Adipocyte (in vitro differentiated cells): ENCODE measurements around the gene DAPK1.

Experiments
- DNase-seq: peaks from one replicate; pipeline ENCODE4 v3.0.0-alpha.2; 2015; ENCODE audit warnings: low read depth
- H3K27me3 ChIP-seq: replicated peaks from 2 replicates; pipeline ENCODE4 v1.7.0; 2013; ENCODE audit warnings: mild to moderate bottlenecking, low read length, moderate library complexity; ENCODE audit not compliant: control insufficient read depth, insufficient read depth
- H3K36me3 ChIP-seq: 2 replicates; pipeline ENCODE4 v1.7.0; 2013; ENCODE audit warnings: low read length, mild to moderate bottlenecking, moderate library complexity; ENCODE audit not compliant: control insufficient read depth, insufficient read depth, severe bottlenecking
- H3K4me1 ChIP-seq: 2 replicates; pipeline ENCODE4 v1.7.0; 2013; ENCODE audit warnings: mild to moderate bottlenecking, low read length, moderate library complexity; ENCODE audit not compliant: control insufficient read depth, insufficient read depth
- H3K4me3 ChIP-seq: 2 replicates; pipeline ENCODE4 v1.7.0; 2013; ENCODE audit warnings: mild to moderate bottlenecking, low read length, moderate library complexity
- H3K9ac ChIP-seq: 2 replicates; pipeline ENCODE4 v1.7.0; 2013; ENCODE audit warnings: mild to moderate bottlenecking, low read length, moderate library complexity
- H3K9me3 ChIP-seq: 2 replicates; pipeline ENCODE4 v1.7.0; 2013; ENCODE audit warnings: mild to moderate bottlenecking, low read length, moderate library complexity; ENCODE audit not compliant: control insufficient read depth

The DAPK1 gene

DNA sequence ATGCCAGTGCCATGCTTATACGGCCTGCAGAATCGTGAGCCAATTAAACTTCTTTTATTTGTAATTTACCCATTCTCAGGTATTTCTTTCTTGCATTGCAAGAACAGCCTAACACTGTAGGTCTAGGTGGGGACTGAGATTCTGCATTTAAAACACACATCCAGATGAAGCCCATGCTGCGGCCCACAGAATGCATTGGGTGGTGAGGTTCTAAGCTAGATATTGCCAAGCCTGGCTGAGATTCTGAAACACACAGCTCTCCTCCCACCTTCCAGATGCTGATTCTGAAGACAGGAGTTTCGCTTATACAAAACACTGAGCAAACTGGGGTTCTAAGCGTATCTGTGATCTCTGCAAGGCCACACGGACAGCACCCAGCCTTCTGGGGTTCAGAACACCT, 75.1 kb downstream of the DAPK1 start:
- DNase-seq = no peak
- Histone ChIP-seq H3K9me3 (no peaks in the 10 kb centered on the region), H3K27me3 (no peaks in the 10 kb centered on the region), H3K9ac (no peak overlapping the region), H3K4me3 (no peak overlapping the region), H3K36me3 (no peaks in the 10 kb centered on the region), H3K4me1 (peaks cover 10% of the 10 kb centered on the region)

DNA sequence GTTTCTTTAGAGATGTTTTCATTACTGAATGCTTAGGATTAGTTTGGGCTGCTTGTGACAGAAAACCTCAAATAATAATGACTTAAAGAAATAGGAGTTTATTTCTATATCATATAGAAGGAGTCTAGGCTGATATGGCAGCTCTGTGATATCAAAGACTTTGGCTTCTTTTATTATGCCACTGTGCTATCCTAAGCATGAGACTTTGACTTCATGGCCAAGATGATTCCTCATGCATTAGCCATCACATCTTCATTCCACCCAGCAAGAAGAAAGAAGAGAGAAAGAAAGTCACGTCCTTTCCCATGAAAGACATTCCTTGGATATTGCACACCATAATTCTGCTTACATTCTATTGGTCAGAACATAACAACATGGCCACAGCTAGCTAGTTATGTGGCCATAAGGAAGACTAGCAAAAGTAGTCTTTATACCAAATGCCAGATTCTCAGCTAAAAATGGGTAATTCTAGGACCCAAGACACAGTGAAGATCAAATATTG, 76.2 kb downstream of the DAPK1 start:
- no peaks in the 10 kb centered on the region for H3K27me3 ChIP-seq
- H3K9me3 ChIP-seq = no peaks in the 10 kb centered on the region
- peaks cover 15% of the 10 kb centered on the region for H3K4me1 ChIP-seq
- H3K9ac ChIP-seq = no peak overlapping the region
- DNase-seq = no peak
- H3K4me3 ChIP-seq = no peak overlapping the region
- no peaks in the 10 kb centered on the region for H3K36me3 ChIP-seq

DNA sequence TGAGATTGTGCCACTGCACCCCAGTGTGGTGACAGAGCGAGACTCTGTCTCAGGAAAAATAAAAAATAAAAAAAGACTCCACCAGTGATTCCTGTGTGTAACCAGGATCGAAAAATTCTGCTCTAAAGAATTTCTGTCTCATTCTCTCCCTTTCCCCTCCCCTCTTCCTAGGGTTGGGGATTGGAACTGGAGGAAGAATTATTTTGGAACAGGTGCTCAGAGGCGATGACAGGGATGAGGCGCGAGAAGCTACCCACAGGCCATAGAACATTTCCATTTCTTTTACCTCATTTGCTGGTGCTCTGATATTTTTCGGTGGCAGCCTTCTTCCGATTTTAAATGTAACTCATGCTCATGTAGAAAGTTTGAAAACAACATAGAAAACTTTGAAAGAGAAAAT, 80.1 kb downstream of the DAPK1 start:
- Histone ChIP-seq H3K9ac (no peak overlapping the region), H3K4me3 (no peak overlapping the region), H3K27me3 (no peaks in the 10 kb centered on the region), H3K4me1 (peaks cover 21% of the 10 kb centered on the region), H3K36me3 (no peaks in the 10 kb centered on the region), H3K9me3 (no peaks in the 10 kb centered on the region)
- no peak for DNase-seq

DNA sequence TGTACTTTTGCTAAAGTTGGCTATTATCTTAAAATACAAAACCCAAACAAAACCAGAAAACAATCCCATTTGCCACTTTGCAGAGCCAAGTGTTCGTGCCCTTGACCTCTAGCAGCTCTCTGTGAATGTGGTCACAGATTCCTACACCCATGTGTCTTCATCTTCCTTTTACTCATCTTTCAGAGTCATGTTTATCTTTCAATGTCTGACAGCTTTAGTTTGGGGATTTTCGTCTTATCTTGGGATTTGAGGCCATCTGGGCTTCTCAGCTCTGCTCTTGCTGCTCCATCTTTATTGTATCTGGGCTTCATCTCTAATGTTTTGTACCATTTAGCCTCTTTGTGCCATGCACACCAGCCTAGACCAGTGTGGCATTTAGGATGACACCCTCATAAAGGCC, 81.0 kb downstream of the DAPK1 start:
- DNase-seq = no peak
- Histone ChIP-seq H3K36me3 (no peaks in the 10 kb centered on the region), H3K9me3 (no peaks in the 10 kb centered on the region), H3K4me3 (no peak overlapping the region), H3K4me1 (peaks cover 21% of the 10 kb centered on the region), H3K9ac (no peak overlapping the region), H3K27me3 (no peaks in the 10 kb centered on the region)

DNA sequence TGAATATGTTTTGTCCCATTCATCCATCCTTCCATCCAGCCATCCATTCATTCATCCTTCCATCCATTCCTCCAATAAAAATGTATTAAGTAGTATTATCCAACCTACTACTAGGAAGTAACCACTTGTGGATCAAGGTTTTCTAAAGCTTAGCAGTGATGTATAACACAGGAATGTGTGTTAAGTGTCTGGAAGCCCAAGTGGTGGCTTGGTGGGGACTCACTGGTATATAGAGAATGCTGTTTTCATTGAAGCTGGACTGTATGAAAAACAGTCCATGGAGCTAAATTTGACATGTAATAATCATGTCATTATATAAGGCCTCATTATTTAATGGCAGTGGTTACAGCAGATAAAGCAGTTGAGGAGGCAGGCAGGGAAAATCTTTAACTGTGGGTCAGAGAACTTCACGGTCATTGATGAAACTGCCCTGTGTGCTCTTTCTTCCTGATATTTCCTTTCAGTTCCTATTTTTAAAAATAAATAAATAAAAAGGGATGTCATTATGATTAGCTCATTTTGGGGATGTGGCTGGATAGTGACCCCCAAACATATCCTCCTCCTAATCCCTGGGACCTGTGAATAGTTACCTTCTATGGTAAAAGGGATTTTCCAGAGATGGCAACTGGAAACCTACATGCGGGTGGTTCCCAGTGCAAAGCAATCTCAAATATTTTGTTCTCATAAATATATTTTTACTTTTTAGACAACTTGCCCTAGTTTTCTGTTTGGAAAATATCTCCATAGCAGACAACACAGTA, 82.3 kb downstream of the DAPK1 start:
- Histone ChIP-seq H3K9ac (no peak overlapping the region), H3K27me3 (no peaks in the 10 kb centered on the region), H3K4me3 (no peak overlapping the region), H3K4me1 (peaks cover 21% of the 10 kb centered on the region), H3K9me3 (no peaks in the 10 kb centered on the region), H3K36me3 (no peaks in the 10 kb centered on the region)
- peak; percentile 31 for DNase-seq

DNA sequence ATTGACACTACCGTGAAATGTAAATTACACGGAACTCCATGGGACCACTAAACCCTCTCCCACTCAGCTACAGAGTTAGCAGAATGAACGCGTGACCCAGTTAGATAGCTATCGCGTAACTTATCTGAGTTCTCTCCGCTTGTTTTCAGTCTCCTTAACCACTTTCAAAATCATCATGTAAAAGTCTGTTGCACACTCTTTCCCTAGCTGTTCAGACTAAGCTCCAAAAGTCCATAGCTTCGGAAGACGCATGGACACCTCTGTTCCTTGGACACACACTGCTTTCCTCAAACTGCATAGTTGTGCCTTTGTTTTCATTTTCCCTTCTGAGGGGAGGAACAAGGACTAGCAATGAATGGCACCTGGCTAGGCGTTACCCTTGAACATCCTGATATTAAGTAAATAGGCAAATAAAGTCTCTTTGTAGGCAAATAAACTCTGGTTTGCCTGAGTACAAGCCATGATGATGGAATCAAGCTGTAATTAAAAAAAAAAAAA, 83.3 kb downstream of the DAPK1 start:
- Histone ChIP-seq H3K9me3 (no peaks in the 10 kb centered on the region), H3K9ac (peak overlapping the region; percentile 54), H3K36me3 (no peaks in the 10 kb centered on the region), H3K27me3 (no peaks in the 10 kb centered on the region), H3K4me1 (peaks cover 21% of the 10 kb centered on the region), H3K4me3 (peak overlapping the region; percentile 13)
- no peak for DNase-seq

DNA sequence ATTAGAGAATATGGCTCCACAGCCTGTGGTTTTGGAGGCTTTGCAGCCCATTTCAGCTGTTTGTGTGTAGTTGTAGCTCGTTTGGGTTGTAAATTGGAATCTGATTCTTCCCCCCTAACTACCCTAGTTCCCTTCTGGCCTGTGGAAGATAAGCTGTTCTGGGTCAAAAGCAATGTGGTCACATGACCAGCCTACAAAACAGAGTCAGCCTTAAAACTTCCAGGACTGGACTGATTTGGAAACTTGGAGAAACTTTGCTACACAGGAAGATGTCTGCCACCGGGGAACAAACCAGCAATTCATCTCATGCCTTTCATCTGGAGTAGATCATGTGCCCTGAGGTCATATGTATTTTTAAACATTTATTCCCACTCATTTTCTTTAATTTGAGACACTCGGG, 83.8 kb downstream of the DAPK1 start:
- peak overlapping the region; percentile 54 for H3K9ac ChIP-seq
- H3K27me3 ChIP-seq = no peaks in the 10 kb centered on the region
- peaks cover 21% of the 10 kb centered on the region for H3K4me1 ChIP-seq
- no peaks in the 10 kb centered on the region for H3K9me3 ChIP-seq
- peak overlapping the region; percentile 13 for H3K4me3 ChIP-seq
- H3K36me3 ChIP-seq = no peaks in the 10 kb centered on the region
- peak; percentile 56 for DNase-seq

DNA sequence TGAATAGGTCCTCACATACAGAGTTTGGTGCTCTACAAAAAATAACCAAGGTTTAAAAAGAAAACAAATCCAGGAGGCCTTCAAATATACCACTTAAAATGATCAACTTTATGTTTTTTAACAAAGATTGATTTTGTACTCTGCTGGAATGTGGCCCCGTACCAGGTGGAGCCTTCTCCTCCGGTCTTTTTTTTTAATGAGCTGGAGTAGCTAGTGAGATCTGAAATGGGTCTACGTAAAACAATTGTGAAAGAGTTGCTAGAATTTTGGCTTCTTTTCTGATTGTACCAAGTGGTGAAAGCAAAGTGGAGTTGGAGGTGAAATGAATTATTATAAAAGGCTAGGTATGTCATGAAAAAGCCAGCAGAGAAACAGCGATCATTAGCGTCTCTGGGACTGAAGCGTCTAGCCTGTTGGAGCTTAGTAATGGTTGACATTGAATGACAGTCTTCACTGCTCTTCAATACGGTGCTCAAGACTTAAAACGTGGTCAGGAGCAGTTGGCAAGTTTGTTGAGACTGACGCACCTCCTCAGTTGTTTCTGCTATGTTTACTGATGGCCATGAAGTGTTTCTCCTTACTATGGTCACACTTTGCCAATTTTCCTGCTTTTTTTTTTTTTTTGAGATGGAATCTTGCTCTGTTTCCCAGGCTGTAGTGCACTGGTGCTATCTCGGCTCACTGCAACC, 84.4 kb downstream of the DAPK1 start:
- Histone ChIP-seq H3K36me3 (no peaks in the 10 kb centered on the region), H3K4me3 (peak overlapping the region; percentile 13), H3K4me1 (peaks cover 21% of the 10 kb centered on the region), H3K27me3 (no peaks in the 10 kb centered on the region), H3K9me3 (no peaks in the 10 kb centered on the region), H3K9ac (peak overlapping the region; percentile 6)
- no peak for DNase-seq

DNA sequence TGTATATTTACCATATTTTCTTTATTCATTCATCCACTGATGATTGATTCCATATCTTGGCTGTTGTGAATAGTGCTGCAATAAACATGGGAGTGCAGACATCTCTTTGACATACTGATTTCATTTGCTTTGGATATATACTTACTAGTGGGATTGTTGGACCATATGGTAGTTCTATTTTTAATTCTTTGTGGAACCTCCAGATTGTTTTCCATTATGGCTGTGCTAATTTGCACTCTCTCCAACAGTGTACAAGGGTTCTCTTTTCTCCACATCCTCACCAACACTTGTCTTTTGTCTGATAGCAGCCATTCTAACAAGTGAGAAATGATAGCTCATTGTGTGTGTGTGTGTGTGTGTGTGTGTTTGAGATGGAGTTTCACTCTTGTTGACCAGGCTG, 86.7 kb downstream of the DAPK1 start:
- Histone ChIP-seq H3K27me3 (no peaks in the 10 kb centered on the region), H3K4me1 (peaks cover 16% of the 10 kb centered on the region), H3K9me3 (no peaks in the 10 kb centered on the region), H3K36me3 (no peaks in the 10 kb centered on the region), H3K9ac (no peak overlapping the region), H3K4me3 (no peak overlapping the region)
- no peak for DNase-seq

DNA sequence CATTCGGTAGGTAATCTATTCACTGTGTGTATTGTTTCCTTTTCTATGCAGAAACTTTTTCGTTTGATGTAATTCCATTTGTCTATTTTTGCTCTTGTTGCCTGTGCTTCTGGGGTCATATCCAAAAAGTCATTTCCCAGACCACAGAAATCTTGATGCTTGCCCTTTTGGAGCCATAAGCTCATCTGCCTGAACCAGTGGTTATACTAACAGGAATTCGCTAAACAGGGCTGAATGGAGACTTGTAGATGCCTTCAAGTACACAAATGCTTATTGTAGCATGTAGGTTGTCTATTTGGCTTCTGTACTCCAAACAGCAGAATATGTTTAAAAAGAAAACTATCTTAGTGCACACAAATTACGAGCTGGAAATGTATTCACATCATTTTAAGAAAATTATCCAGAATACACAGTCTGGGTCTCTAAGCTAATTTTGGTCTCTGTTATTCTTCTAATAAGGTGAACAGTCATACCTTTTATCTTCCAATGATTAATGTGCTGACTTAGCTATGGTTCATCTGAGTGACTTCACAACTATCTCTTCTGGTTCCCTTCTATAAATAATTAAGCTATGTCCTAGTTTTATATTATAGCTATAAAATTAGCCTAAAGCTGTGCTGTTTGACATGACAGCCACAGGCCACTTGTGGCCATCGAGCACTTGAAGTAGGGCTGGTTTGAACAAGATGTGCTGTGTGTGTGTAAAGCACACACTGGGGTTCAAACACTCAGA, 87.6 kb downstream of the DAPK1 start:
- H3K4me3 ChIP-seq = no peak overlapping the region
- H3K9me3 ChIP-seq = no peaks in the 10 kb centered on the region
- no peaks in the 10 kb centered on the region for H3K36me3 ChIP-seq
- H3K4me1 ChIP-seq = peaks cover 16% of the 10 kb centered on the region
- no peaks in the 10 kb centered on the region for H3K27me3 ChIP-seq
- DNase-seq = no peak
- no peak overlapping the region for H3K9ac ChIP-seq

DNA sequence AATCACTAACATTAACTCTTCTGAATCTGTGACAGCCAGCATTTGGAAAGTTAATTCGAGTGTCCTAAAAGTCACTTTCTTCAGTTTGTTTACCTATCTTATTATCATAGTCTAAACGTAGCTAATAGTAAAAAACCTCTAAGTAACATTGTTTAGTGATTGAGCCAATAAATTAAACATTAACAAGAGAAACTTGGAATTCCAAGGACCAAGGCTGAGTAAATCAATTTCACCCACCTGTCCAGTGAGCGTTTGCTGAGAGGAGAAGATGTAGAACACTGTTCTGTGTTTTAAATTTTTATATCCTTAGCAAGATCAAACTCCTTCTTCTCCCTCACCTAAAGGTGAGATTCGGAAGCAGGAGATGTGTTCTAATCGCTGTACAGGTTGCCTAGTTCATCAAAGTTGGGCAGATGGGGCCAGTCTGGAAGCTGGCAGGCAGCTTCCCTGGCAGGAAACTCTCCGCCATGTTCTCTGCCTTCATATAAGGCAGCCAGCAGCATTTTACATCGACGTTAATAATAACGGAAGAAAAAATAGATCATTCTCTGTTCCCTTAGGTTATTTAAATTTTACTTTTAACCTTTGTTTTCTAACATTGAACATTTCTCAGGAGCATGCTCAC, 89.2 kb downstream of the DAPK1 start:
- Histone ChIP-seq H3K9me3 (no peaks in the 10 kb centered on the region), H3K4me3 (no peak overlapping the region), H3K36me3 (no peaks in the 10 kb centered on the region), H3K4me1 (peaks cover 6% of the 10 kb centered on the region), H3K27me3 (no peaks in the 10 kb centered on the region), H3K9ac (no peak overlapping the region)
- DNase-seq = no peak
